ENCODE data around the gene ATP6V1F. TPM values are rescaled to one million over a fixed set of nuclear protein-coding genes. Genes with fewer than 3 reads are reported as not detected.

The ATP6V1F gene
- total RNA-seq, 1 experiment from 2014 or later: 115 TPM

GRCh38 chr7:128863433-128863989, 855 bp downstream of the ATP6V1F start:
- Histone ChIP-seq H2AK5ac (ENCODE audit: insufficient read length, low read length) (no peak overlapping the region), H2BK20ac (ENCODE audit: low read depth, low read length, poor library complexity, severe bottlenecking) (no peak overlapping the region), H3K9me3 (ENCODE audit: control insufficient read depth, low read depth, low read length) (no peaks in the 10 kb centered on the region), H4K5ac (ENCODE audit: insufficient read length, low read depth, low read length) (no peak overlapping the region), H3K79me2 (ENCODE audit: insufficient read depth, low read length) (no peaks in the 10 kb centered on the region; the same call in 1 of the 2 replicates), H2BK15ac (ENCODE audit: low read depth, low read length) (no peak overlapping the region), H2BK12ac (ENCODE audit: insufficient read length, low read depth, low read length) (no peak overlapping the region), H3K23ac (ENCODE audit: insufficient read length, low read depth, low read length) (no peak overlapping the region), H3K27ac (ENCODE audit: insufficient read length, low read depth, low read length) (no peak overlapping the region), H3K9ac (ENCODE audit: extremely low read depth, insufficient read length, low read length) (peak overlapping the region; percentile 56), H4K20me1 (ENCODE audit: control insufficient read depth, insufficient read depth, insufficient read length) (no peaks in the 10 kb centered on the region), H3K4ac (ENCODE audit: low read depth, low read length) (no peak overlapping the region), H4K8ac (replicated peaks; ENCODE audit: insufficient read length, low read depth, low read length) (no peak overlapping the region), H3K4me2 (ENCODE audit: insufficient read depth, insufficient read length, low read length) (peak overlapping the region; percentile 96), H3K23me2 (ENCODE audit: insufficient read length, low read depth, low read length, poor library complexity, severe bottlenecking) (peaks cover 8% of the 10 kb centered on the region), H4K91ac (ENCODE audit: insufficient read length, low read depth, low read length) (no peak overlapping the region), H3K14ac (ENCODE audit: insufficient read depth, low read length) (no peak overlapping the region), H3K18ac (ENCODE audit: insufficient read length, low read depth, low read length) (no peak overlapping the region), H2AFZ (ENCODE audit: low read length) (no peak overlapping the region), H3T11ph (ENCODE audit: low read length) (no peak overlapping the region), H2BK120ac (ENCODE audit: low read depth, low read length, poor library complexity, severe bottlenecking) (no peak overlapping the region), H3K56ac (ENCODE audit: insufficient read length, low read depth, low read length) (no peak overlapping the region), H3K79me1 (ENCODE audit: insufficient read depth, low read depth, low read length, poor library complexity, severe bottlenecking) (no peaks in the 10 kb centered on the region), H3K4me1 (ENCODE audit: insufficient read depth, low read length) (0 out of 2 replicates have a peak, but pooled peaks cover 3% of the 10 kb centered on the region), H3K27me3 (ENCODE audit: insufficient read depth, low read length) (no peaks in the 10 kb centered on the region; the same call in 1 of the 2 replicates), H2BK5ac (ENCODE audit: insufficient read length, low read length) (no peak overlapping the region)
- H3K9me3 Mint-ChIP-seq: no peaks in the 10 kb centered on the region; a peak in 1 of 5 replicates
- peak overlapping the region; percentile 97 to 98 for H3K4me3 Mint-ChIP-seq
- H3K27me3 Mint-ChIP-seq (ENCODE audit: low read depth): peaks cover 22% of the 10 kb centered on the region
- peaks cover 12 to 18% (median 15%) of the 10 kb centered on the region in 3 experiments for H3K36me3 Mint-ChIP-seq (ENCODE audit: insufficient read depth in 1 of 3, low read depth in 3 of 3)
- TF ChIP-seq CTCF (conservative IDR thresholded peaks at IDR 0.05): peak; percentile 66
- no peak overlapping the region for H3K27ac Mint-ChIP-seq
- peak; percentile 71 for DNase-seq
- WGBS (ENCODE audit: extremely low coverage, insufficient read length, low lambda C conversion rate): no CpG with 5 or more reads among the region's 6 CpGs
- peaks cover 34 to 45% of the 10 kb centered on the region in 2 experiments for H3K4me1 Mint-ChIP-seq

All from H9 (cell line).